ENCODE measurements around the gene DLX1.

DLX1 gene

DNA sequence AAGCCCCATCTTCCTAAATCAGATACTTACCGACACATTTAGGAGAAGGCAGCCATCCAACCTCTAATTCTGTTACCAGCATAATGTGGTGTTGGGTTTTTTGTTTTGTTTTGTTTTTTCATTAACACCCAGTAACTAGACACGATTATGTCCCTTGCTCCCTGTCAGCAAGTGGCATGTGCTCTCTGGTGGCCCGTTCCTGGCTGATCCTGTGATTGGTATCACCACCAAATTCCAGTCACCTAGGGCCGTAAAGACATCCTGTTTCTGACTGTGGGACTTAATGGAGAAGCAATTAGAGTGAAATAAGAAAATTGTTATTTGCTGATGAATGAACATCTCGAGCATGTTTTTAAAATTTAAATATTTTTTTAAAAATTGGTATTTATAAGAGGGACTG lies 5.9 kb upstream of the DLX1 start:
- TF ChIP-seq POLR2A (IDR thresholded peaks at IDR 0.05; ENCODE audit: low read length) (no peak), GATA1 (IDR thresholded peaks at IDR 0.05; ENCODE audit: low read depth, low read length) (no peak)
- DNase-seq: no peak

DNA sequence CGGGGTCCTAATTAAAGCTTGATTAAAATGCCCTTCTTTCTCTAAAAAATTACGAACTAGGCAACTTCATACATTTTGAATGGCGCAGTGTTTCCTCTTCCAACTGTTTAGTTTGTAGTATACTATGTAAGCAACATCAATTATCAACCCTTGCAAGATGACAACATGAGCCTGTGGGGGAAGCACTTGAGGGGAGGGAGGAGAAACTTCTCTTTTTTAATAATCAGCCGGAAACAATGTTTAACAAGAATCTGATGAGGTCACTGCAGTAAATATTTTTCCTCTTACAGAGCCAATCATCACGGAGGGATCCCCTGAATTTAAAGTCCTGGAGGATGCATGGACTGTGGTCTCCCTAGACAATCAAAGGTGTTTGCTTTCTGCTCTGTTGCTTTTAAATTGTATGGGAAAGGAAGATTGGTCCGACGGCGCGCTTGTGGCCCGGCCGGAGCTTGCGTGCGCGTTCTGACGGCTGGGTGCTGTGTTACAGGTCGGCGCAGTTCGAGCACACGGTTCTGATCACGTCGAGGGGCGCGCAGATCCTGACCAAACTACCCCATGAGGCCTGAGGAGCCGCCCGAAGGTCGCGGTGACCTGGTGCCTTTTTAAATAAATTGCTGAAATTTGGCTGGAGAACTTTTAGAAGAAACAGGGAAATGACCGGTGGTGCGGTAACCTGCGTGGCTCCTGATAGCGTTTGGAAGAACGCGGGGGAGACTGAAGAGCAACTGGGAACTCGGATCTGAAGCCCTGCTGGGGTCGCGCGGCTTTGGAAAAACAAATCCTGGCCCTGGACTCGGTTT lies 5.3 kb upstream of the DLX1 start:
- TF ChIP-seq GATA1 (IDR thresholded peaks at IDR 0.05; ENCODE audit: low read depth, low read length) (no peak), POLR2A (IDR thresholded peaks at IDR 0.05; ENCODE audit: low read length) (no peak)
- DNase-seq: peak in 1 of 2 experiments; percentile 32

DNA sequence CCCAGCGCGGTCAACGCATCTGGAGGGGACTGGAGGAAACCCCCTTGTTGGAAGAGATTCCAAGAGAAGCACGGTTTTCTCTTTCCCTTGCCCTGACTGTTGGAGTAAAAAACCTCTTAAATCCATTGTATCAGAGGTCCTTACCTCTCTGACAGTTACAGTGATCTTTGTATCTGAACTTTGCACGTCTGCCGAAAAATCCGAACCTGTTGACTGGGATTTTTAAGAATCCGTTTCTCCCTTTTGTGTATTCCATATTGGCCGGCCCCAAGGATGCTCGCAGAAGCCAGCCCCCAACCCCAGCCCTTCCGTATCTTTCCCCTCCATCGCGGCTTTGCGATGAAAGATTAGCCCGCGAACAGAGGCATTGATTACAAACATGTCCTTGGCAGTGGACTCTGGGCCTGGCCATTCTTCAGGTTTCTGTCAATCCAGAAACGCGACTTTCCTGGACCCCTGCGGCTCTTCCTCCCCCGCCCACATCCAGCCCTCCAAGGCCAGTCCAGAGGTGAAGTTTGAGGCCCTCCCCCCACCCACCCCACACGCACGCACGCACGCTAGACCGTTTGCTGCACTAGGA lies 4.6 kb upstream of the DLX1 start:
- no peak for TF ChIP-seq GATA1 (IDR thresholded peaks at IDR 0.05; ENCODE audit: low read depth, low read length)
- TF ChIP-seq POLR2A (IDR thresholded peaks at IDR 0.05; ENCODE audit: low read length): no peak
- DNase-seq: no peak

DNA sequence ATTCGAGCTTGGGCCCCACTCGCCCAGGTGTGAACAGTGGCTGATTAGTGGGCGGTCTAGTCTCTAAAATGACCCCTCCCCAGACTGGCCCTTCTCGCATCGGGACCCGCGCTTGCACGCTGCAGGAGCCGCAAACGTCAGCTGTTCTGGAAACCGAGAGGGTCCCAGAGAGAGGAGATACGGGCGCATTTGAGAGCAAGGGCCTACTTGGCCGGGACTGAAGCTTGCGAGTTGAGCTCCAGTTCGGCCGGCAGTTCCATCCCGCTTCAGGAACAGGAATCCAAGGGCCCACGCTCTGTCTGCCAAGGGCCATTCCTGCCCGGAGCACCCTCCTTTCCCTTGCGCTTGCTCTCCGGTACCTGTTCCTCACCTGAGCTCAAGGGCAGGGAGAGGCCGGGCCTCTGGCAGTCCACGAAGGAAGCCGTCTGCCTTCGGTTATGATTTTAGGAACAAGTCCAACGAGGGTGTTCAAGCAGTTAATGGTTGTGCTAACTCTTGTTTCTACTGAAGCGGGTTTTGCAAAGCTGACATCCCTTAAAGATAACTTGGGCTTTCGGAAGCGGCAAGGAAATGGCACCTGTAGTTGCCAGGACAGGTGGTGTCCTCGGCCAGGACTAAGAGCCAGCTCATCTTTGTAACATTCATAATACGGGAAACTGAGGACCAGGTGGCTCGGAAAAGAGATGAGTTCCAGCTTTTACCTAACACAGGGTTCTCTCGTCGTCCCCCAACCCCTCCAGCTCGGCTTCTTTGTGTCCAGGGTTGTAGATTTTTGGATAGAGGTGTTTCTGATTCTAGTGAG lies 3.9 kb upstream of the DLX1 start:
- DNase-seq: peak in 1 of 2 experiments; percentile 26
- TF ChIP-seq POLR2A (IDR thresholded peaks at IDR 0.05; ENCODE audit: low read length) (no peak), GATA1 (IDR thresholded peaks at IDR 0.05; ENCODE audit: low read depth, low read length) (no peak)

DNA sequence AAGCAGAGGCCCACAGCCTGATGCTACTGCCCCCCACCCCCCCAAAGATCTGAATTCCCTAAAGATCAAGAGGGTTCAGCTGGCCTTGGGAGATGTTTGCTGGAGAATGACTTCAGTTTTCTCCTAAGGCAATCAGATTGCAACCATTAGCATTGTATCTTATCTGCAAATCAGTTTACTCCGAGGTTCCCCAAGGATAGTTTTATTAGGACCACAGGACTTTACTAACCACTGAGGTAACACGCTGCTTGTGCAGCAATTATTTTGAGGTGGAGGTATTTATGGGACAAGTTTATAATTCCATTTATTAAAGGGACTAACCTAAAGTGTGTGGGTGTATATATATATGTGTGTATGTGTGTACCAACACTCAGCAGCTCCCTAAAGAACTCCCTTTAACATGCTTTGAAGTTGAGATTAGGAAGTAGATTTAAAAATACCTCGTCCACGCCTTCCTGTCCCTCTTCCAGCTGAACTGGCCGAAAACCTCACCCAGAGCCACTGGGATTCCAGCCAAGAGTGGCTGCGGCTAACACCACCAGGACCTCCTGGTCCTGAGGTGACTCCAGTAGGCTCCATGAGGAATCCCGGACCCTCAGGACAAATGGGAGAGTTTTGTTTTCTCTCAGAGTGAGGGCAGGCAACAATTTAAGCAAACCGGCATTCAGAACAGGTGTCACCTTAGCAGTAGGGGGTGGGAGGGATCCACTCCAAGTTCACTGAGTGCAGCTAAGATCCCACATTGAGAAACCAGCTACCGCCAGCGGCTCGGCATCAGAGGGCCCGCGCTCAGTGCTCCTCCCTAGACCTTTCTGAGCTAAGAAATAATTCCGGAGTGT lies 3.0 kb upstream of the DLX1 start:
- no peak for TF ChIP-seq GATA1 (IDR thresholded peaks at IDR 0.05; ENCODE audit: low read depth, low read length)
- TF ChIP-seq POLR2A (IDR thresholded peaks at IDR 0.05; ENCODE audit: low read length): no peak
- DNase-seq: peak in 1 of 2 experiments; percentile 35

DNA sequence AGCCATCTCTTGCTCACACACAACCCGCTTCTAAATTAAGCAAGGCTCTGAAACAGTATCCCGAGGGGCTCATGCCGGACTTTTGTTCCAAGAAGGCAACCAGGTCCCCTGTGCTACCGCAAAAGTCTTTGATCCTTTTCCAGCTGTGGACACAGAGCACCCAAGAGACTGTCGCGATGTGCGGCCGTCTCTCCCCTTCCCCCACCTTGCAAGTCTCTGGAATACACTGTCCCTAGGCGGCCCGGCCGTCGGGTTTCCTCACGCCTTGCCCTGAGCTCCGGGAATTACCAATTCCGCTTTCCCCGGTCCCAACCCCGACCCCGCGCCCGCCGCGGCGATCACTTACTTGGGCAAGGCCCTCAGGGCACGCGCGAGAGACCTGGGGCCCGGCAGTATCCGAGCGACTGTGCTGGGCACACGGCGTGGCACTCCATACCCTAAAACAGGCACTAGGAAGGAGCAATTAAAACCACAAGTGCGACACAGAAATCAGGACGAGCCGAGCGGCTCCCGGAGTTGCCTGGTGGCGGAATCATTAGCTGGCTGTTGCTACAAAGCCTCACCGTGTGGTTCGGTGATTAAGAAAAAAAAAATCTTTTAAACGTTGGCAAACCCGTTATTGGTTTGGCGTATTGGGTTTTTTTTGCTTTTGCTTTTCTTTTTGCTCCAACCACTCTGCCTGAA lies 2.2 kb upstream of the DLX1 start:
- no peak for TF ChIP-seq GATA1 (IDR thresholded peaks at IDR 0.05; ENCODE audit: low read depth, low read length)
- no peak for TF ChIP-seq POLR2A (IDR thresholded peaks at IDR 0.05; ENCODE audit: low read length)
- DNase-seq: peak in 1 of 2 experiments; percentile 35

DNA sequence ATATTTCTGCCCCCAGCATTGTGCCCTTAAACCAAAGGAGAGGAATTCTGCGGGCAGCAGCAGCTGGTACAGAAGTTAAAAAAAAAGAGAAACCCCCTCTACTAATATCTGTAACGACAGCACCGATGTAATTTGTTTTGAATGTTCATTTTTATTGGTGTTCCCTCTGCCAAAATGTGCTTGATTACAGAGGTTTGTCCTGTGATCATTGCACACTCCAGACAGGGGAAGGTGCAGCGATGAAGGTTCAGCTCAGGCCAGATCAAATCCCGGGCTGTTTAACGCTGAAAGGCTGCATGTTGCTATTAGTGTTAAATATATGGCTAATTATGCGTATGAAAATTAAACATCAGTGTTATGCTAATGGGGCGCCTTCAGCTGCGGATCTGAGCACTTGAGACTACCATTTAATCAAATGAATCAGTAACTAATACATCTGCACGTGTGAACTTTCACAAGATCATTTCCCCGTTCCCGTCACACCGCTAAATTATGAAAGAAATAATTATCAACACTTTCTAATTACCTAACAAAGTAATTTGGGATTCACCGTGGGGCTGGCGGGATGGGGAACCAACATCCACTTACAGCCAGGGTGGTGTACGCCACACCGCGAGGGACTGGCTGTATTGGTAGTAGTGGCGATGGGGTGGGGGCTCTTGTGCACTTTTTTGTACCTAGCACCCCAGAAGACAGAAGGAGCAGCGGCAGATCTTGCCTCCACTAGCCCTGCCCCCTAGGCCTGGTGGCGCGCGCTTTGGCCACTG lies 1.5 kb upstream of the DLX1 start:
- DNase-seq: peak; percentile 28 to 39
- TF ChIP-seq POLR2A (IDR thresholded peaks at IDR 0.05; ENCODE audit: low read length) (no peak), GATA1 (IDR thresholded peaks at IDR 0.05; ENCODE audit: low read depth, low read length) (no peak)

DNA sequence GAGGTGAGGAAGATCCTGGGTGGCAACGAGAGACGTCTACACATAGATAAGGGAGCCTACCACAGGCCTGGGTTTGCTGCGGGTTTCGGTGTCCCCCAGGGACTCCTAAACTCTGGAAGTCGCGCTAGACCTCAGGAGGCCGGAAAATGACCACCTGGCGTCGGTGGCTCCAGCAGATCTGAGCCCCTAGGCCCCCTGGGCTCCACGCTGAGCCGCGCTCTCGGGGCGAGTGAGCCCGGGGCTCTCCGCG lies 987 bp upstream of the DLX1 start:
- TF ChIP-seq POLR2A (IDR thresholded peaks at IDR 0.05; ENCODE audit: low read length) (no peak), GATA1 (IDR thresholded peaks at IDR 0.05; ENCODE audit: low read depth, low read length) (no peak)
- no peak for DNase-seq

DNA sequence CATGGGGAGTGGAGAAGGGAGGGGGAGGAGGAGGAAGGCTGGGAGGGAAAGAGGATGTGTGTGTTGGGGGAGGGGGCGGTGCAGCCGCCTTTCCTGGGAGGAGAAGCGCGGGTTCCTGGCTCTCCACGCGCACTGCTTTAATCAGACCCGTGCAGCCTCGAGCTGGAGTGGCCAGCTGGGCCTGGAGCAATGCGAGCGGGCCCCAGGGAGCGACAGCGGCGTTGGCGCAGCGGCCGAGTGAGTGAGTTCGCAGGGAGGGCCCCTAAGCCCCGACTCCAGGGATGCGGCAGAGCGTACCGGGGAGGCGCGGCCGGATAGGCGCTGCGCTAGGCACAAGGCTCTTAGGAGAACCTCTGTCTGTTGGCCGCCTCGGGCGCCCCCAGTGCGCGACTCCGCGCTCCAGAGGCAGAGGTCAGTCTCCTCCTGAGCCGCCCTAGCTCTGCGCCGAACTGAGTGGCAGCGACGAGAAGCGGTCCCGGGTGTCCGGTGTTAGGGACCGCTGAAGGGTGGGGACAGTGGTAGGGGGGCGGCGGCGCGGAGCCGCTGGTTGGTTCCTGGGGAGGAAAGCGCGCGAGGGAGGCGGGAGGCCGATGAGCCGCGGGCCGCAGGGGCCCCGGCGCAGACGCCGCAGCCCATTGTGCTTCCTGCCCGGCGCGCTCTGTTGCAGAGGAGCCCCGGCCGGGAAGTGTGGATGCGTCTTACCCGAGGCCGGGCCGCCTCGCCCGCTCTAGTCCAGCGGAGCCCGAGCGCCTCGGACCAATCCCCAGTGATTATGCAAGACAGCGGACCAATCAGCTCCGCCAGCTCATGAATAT lies 455 bp upstream of the DLX1 start:
- no peak for TF ChIP-seq GATA1 (IDR thresholded peaks at IDR 0.05; ENCODE audit: low read depth, low read length)
- DNase-seq: peak; percentile 72

DNA sequence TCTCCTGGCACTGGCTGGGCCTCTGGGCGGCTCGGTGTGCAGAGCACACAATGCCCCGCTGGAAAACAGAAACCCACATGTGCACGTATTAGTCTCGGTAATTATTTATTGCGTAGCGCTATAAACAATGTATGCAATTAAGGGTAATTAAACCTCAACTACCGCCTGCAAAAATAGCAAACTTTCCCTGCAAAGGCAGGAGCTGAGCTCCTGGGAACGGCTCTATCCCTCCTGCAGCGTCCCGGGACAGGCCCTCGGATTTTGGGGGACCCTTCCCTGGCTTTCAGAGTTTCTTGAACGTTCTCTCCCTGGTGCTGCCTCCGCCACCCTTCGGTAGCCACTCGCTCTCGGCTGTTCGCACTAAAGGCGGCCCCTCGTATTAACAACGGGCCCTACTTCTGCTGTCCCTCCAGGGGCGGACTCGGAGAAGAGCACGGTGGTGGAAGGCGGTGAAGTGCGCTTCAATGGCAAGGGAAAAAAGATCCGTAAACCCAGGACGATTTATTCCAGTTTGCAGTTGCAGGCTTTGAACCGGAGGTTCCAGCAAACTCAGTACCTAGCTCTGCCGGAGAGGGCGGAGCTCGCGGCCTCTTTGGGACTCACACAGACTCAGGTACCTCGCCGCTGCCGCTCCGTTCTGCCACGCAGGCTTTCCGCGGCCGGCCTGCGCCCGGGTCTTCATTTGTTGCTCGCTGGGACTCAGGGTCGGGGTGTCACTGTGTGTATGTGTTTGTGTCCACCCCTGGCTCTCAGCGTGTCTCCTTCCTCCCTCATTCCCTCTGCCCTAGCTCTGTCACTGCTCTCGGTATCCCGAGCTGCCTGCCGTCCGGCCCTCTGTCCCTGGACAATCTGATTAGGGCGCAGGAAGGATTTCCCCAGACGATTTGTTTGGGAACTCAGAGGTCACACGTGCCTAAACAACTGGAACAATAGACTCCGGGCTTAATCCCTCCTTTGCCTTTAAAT lies 1.2 kb downstream of the DLX1 start:
- TF ChIP-seq GATA1 (IDR thresholded peaks at IDR 0.05; ENCODE audit: low read depth, low read length): no peak
- no peak for TF ChIP-seq POLR2A (IDR thresholded peaks at IDR 0.05; ENCODE audit: low read length)
- peak; percentile 56 to 62 for DNase-seq

Measured in erythroblast (primary cell).